ENCODE results near the gene MRPL16.
"Not testable (repeated sequence)": the region's sequence is repeated elsewhere in the genome, so short reads cannot be mapped to it uniquely, and the experiment has no call there.

Gene MRPL16

DNA sequence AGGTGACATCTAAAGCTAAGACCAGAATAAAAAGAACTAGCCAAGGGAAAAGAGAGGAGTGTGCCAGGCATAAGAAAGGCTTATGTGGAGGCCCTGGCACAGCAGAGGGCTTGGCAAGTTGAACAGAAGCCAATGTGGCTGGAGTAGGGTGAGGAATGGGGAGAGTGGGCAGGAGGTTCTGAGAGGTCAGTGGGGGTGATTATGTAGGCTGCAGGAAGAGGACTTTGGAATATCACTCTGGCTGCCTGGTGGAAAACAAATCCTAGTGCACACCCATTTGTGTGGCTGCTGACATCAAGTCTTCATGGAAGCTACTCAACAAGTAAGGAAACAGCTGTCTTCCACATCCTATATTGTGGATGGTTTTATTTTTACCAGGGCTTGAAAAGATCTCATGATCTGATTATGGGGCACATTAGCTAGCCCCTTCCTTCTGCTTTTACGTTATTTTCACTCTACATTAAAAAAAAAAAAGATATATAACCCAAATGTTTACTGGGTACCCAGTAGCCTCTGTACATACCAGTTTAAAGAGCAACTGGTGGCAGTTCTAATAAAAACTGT lies 3.4 kb downstream of the MRPL16 start:
- no peak for DNase-seq

DNA sequence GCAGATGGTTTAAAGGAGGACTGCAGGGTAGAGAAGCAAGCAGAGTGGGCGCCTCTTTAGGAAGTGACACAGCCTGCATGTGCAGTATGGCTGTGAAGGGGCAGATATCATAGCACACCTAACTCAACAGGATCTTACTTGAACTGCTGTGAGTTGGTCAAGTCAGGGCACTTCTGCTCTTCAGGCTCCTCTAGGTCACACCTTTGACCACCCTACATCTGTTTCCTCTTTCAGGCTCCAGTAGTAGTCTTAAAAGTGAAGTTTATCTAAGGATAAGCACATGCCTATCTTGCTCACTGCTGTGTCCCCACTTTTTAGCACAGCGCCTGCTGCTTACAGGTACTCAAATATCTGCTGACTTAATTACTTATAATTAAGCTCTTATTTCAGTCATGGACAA lies 6.5 kb downstream of the MRPL16 start:
- DNase-seq: no peak

DNA sequence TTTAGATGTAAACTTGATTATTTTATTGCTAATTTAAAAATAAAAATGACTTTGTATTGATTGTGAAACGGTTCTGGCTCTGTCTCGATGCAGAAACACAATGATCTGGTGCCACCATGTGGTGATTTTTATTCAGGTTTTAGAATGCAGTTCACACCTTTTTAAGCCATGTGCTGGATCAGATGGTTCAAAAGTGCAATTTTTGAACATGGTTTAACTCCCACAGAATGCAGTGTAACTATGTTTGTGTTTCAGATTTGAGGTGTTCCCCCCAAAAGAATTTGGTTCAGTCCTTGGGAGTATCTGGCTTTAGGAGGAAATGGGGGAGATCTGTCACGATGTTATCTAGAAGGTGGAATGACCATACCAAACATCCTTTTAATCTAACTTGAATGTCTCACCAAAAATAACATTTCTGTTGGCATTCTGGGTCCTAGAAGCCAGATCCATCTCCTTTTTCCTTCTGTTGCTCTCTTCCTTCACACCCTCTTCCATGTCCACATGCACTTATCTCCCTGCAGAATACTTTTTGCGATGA lies 7.9 kb downstream of the MRPL16 start:
- peak; percentile 75 for DNase-seq

DNA sequence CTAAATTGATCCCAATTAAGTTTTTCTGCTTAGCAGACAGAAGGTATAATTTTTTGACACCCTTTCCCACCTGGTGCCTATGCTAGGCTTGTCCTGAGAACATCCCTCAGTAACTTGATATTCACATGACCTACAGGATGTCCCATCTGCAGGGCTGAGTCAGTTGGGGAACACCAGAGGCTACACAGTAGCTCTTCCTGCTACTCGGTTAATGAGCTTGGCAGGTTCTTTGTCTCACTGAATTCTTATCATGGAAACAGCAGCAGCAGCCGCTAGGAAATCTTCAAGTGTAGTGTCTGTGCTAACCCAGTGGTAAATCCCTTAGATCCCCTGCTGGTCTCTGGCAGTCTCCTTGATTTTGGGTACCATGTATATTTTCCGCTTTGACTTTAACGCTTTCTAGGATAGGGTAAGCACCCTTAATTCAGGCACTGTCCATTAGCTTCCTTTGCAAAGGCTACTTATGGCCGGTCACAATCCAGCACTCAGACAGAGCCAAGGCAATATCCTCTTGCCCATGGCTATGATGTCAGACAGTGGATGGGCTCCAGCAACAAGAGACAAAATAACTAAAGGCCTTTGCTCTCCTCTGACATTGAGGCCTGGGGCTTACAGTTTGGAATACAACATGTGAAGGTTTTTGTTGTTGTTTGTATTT lies 8.5 kb downstream of the MRPL16 start:
- no peak for DNase-seq

DNA sequence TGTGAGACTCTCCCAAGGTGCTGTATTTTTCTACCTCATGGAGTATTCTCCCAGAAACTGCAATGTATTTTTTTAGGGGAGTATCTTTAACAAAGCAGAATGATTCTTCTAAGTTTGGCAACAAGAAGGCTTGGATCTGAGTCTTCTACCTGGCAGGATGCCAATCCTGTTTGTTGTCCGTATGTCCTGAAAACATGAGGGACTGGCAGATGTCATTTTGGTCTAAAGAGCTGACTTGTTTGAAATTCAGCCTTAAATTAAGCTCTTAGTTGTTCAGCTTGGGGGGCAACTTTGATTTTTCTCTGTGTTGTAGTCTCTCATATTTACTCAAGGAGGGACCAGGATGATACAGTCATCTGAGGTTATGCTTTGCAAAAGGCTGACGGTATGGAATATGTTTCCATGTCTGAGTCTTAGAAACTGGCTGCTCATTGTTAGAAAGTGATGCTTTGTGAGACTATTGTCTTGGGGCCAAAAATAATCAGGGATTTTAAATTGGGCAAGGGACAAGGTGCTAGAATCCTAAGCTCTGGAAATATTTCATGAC lies 9.3 kb downstream of the MRPL16 start:
- DNase-seq: no peak

DNA sequence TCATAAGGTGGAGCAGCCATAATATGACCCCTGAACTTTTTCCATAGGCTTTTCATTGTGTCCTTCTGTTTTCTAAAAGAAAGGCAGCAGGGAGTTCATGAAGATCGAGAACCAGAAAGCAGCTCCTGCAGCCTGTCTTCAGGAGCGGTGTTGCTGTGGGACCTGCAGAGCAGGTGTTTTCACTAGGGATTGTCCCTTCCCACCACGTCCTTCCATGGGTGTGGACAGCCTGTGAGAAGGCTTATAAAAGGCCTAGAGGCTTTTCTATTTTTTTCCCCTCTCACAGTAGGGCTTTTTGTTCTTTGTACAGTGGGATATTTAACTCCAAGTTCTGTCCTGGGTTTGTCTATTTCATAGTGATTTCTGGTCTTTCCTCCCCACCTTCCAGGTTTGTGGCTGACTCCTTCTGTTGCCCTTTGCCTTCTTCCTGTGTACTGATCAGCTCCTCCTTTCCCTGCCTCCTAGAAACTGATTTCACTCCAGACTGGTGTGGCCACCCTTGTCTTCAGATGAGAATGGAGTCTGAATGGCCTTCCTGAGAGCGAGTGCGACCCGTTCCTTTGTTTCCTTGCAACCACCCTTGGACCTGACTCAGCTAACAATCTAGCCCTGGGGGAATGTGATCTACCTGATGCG lies 10.1 kb downstream of the MRPL16 start:
- DNase-seq: no peak

DNA sequence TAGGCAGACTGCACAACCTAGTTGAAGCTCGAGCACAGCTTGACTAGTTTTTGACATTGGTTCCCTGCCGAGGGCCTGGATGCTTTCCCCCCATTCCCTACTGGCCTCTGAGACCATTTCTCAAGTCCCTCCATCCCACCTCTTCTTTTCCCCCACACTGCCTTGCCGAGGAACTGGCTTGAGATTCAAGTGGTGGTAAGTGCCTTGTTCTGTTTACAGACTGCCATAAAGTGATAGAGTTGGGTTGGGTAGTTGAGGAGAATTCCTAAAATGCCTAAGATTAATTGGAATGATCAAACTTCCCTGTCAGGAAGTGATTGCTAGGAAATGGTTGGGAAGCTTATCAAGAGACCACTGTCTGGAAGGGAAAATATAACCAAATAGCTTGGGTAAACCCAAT lies 16.2 kb downstream of the MRPL16 start:
- DNase-seq: no peak

DNA sequence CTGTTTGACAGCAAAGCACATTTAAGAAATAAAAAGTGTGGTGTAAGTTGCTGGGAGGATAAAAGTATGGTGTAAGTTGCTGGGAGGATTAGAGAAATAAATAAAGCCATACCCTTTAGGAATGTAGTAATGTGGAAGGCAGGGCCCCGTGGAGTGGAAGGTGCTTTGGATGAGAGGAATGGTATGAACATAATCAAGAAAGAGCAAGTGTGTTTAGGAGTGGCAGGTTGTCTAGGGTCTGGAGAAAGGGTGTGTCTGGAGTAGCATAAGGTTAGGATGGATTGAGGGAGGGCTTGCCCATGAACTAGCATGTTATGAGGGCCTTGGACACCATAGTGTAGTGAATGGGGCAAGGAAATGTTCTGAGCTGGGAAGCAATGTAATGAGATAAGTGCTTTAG lies 18.1 kb downstream of the MRPL16 start:
- DNase-seq: no peak

DNA sequence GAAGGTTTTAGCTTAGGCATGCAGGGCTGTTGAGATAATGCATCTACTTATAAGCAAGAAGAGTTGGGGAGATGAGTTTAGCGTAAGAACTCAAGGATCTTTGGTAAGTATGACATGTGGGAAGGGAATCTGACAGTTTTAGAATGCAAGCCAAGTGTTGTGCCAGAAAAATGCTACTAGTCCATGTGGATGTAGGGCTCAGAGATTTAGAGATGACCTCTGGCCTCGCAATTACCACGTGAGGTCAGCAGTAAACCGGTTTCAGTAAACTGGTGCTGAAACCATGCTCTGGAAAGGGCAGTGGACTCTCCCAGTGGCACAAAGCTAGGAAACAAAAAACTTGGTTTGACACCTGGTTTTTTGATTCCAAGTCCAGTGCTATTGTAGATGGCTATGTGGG lies 18.9 kb downstream of the MRPL16 start:
- DNase-seq: no peak

DNA sequence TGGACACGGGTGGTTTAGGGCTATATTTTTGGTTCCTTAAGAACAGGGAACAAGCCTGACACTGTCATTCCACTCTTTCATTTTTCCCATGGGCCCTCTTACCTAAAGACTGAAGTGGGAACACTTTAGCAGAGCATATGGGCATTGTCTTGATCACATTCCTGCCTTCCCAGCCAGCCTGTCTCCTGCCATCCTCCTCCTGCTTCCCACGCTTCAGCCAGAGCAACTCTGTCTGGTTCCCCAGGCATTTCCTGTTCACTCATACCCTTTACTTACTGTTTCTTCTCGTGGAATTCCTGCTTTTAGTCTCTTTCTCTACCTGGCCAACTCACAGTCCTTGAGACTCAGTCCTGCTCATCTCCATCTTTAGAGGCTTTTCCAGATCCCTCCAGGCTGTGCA lies 22.8 kb downstream of the MRPL16 start:
- DNase-seq: no peak

DNA sequence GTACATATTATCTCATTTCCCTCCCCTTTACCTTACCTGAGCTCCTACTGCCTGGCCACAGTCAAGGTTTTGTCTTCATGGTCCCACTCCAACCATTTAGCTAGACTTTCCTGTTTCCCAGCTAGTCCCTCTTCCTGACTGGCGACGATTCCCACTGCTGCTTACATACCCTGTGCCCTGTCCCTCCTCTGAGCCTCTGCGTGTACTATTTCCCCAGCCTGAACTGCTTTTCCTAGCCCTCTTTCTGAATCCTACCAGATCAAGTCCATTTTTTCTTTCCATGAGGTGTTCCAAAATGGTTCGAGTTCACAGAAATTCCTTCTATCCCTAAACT lies 23.4 kb downstream of the MRPL16 start:
- DNase-seq: no peak

DNA sequence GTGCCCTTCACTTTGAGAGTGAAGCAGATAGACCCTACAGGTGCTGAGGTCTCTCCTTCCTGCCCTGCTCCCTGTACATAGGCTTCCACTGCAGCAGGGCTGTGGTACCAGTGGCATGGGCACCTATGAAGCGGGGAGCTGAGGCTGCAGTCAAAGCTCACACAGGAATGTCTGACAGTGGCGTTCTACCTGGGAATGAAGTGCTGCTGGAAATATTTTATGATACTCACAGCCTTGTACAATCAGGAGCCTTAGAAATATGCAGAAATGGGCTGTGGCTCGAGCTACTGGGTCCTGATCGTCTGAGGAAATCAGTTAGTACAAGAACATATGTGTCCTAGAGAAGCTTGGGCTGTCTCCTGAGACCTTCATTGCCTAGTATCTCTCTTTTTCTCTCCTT lies 24.8 kb downstream of the MRPL16 start:
- no peak for DNase-seq

DNA sequence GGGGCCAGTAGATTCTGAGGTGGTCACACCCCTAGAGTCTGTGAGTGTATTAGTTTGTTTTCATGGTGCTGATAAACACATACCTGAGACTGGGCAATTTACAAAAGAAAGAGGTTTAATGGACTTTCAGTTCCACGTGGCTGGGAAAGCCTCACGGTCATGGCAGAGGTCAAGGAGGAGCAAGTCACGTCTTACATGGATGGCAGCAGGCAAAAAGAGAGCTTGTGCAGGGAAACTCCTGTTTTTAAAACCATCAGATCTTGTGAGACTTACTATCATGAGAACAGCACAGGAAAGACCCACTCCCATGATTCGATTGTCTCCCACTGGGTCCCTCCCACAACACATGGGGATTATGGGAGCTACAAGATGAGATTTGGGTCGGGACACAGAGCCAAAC lies 26.1 kb downstream of the MRPL16 start:
- DNase-seq: not testable (repeated sequence)

DNA sequence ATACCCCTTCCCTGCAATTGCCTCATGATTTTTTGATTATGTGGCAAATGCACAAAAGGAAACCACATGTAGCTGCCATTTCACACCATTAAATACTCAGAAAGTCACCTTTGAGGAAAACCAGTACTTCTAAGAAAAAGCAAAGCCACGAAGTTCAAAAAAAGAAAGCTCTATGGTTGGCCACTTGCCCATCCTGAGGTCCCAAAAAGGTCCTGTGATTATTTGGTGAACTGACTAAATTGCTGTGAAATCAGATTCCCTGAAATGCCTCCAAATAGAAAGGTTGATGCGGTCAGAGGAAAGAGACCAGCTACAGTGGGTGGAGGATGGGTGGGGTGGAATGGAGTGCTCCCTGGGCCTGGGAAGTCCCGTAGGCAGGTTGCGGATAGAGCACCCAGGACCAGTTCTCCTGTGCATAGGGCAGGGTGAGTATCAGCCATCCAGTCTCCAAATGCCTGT lies 26.9 kb downstream of the MRPL16 start:
- DNase-seq: peak; percentile 56

DNA sequence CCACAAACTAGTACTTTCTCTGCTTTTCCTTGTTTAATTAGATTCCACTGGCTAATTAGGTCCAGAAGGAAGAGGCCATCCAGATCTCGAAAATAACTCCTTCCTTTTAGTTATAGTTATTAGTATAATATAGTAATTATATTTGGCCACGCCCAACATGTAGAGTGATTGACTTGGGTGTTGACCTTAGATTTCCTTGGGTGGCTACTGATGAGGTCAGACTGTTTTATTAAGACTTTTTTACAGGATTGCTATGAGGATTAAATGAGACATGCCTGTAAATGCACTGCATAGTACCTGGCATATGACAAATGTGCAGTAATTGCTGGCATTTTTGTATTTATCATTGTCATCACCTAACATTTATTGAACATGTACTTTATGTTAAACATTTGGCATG lies 28.5 kb downstream of the MRPL16 start:
- no peak for DNase-seq

DNA sequence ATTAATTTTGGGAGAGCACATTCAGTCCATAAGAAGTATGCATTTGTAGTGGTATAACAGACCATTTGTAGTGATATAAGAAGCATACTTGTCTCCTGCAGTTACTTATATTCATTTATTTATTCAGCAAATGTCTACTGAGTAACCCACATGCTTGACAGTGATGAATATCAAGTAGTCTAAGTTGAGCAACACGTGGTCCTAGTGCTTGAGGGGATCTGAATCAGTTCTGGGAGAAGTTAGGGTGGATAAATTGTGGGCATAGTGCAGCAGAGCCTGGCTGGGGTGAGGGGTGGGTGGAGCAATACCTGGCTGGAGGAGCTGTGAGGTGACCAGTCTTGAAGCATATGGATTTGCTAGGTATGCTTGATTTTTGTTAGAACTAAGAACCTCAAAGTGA lies 31.1 kb downstream of the MRPL16 start:
- no peak for DNase-seq

DNA sequence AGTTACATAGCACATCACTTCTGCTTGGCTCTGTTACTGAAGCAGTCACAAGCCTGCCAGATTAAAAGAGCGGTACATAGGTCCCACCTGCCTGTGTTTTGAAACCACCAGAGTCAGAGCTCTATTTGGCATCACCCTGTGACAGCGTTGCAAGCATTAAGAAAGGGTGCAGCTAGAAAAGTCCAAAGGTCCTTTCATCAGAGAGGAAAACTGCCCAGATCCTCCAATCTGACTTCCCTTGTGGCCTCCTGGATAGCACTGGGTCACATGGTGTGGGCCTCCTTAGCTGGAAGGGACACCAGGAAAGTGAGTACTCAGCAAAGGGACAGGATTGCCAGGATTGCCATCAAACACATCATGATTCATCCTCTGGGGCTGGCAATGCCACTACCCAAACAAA lies 32.5 kb downstream of the MRPL16 start:
- no peak for DNase-seq

DNA sequence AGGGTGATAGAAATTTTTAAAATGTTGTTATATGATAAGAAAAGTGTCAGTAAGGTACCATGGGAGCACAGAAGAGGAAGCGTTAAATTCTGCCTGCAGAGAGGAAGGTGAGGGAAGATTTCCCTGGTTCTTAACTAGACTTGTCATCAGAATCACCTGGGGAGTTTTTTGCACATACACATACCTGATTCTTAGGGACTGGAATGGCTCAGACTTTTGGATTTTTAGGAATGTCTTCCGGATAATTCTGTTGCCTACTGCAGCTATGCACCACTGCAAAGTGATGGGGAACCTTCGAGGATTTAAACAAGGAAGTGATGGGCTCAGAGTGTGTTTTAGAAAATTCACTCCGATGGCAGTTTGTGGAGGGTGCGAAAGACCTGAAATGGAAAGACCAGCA lies 33.5 kb downstream of the MRPL16 start:
- no peak for DNase-seq

DNA sequence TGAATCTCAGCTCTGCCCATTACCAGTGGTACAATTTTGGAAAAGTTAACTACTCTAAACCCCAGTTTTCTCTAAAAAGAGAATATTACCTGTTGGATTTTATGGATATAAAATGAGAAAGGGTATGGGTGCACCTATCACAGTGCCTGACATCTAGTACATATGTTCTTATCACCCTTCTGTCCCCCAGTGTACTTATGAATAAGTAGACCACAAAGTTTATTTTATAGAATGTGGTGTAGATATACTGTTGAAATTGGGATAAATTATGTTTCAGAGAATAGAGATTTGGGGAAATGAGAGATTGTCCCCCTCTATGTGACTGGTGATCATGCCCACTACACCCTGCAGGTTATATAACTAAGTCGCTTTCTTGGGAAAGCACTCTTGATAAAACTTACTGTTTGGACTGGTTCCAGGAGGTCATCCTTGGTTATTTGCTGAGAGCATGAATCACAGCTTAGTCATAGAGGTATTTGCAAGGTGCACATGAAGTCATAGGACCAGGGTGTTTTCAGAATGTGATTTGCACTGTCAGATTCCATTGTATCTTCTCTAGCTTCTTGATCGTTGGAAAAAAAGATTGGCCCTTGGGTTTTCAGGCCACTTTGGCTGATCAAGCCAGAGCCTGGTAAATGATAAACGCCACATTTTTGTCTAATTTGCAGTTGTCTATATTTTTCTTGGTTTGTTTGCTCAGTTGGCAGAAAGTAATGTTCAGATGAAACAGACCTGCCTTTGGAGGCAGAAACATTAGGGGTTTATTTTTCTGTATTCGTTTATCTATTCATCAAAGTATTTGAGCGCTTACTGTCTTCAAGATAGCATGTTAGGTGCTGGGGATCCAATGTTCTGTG lies 34.1 kb downstream of the MRPL16 start:
- DNase-seq: peak; percentile 53

DNA sequence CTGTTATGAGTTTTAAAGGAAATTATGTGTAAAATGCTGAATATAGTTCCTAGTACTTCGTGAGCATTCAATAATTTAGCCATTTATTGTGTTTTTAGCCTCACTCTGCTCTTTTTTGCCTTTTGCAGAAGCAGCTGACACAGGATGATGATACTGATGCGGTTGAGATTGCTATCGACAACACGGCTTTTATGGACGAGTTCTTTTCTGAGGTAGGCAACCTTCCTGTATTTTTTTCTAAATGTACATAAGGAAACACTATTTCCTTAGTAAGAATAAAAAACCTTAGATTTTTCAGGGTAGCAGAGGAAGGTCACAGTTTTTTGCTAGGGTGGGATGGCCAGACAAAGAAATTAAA lies 37.5 kb downstream of the MRPL16 start:
- no peak for DNase-seq

DNA sequence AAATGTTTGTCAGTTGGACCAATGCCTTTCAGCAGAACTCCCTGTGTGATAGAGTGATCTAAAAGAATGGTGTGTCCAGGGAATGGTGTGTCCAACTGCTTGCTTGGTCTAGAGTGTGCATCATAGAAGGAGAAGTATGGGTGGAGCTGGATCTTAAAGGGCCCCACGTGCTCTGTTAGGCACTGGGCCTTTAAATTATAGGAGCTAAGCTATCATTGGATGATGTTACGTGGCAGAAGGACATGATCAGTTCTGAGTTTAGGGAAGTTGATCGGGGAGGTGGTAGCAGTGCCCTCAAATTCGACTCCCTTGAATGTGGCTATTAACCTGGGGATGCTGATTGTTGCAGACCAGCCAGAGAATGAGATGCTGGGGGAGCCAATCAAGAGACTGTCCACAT lies 39.0 kb downstream of the MRPL16 start:
- no peak for DNase-seq

DNA sequence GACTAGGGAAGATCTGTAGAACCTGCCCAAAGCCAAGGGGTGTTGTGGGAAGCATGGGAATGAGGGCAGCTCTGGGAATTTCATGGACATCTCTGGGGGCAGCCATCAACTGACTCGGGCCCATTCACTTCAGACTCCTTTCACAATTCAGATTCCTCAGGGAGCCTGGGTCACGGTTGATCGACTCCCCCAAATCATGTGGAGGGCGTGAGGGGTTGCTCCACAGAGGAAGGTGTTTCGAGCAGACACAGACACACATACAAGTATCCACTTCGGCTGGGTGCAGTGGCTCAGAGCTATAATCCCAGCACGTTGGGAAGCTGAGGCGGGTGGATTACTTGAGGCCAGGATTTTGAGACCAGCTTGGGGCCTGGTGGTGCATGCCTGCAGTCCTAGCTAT lies 39.7 kb downstream of the MRPL16 start:
- DNase-seq: no peak

DNA sequence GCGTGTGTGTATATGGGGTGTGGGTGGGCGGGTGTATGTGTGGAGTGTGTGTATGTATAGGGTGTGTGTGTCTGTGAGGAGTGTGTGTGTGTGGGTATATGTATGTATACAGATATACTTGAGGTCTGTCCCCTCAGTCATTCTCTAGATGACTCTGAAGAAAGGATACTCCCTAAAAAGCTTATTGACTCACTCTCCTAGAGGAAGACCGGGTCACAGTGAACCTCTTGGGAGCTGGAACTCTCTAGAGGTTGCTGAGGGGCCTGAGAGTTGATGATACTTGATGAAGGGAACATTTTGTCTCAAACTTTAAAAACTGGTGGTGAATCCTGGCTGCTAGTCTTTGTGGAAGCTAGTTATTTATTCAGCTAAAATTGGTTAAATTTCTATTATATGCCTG lies 40.3 kb downstream of the MRPL16 start:
- no peak for DNase-seq
